ENCODE measurements around the gene MISP.
A peak's percentile ranks its signal among the peaks of the same experiment; 100 is the strongest.
"Not testable (repeated sequence)": the region's sequence is repeated elsewhere in the genome, so short reads cannot be mapped to it uniquely, and the experiment has no call there.

MISP gene

DNA sequence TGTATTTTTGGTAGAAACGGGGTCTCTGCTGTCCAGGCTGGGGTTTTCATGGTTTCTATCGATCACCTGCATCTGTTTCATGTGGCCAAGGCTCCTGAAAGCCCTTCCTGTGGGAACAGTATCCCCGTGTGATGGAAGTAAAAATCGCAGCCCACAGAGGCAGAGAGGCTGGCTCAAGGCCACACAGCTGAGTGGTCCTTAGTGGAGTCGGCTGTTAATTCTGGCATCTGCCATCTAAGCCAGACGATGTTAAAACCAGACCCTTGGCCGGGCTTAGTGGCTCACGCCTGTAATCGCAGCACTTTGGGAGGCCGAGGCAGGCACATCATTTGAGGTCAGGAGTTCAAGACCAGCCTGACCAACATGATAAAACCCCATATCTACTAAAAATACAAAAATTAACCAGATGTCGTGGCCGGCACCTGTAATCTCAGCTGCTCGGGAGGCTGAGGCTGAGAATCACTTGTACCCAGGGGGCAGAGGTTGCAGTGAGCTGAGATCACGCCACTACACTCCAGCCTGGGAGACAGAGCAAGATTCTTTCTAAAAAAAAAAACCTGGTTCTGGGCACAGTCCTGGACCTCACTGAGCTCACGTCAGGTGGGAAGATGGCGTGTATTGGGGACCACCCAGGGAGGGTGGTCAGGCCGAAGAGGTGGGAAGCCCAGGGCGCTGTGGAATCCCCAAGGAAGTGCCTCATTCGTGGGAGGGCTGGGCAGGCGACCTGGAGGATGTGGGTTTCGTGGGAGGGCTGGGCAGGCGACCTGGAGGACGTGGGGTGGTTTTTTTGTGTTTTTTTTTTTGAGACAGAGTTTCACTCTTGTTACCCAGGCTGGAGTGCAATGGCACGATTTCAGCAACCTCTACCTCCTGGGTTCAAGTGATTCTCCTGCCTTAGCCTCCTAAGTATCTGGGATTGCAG lies 18.5 kb upstream of the MISP start:
- no peak for TF ChIP-seq CTCF (IDR thresholded peaks at IDR 0.05; ENCODE audit: control insufficient read depth, extremely low read depth, insufficient read depth)
- DNase-seq (ENCODE audit: low read depth) = no peak
- no peak overlapping the region for H3K4me3 ChIP-seq (ENCODE audit: low read depth, low read length)

DNA sequence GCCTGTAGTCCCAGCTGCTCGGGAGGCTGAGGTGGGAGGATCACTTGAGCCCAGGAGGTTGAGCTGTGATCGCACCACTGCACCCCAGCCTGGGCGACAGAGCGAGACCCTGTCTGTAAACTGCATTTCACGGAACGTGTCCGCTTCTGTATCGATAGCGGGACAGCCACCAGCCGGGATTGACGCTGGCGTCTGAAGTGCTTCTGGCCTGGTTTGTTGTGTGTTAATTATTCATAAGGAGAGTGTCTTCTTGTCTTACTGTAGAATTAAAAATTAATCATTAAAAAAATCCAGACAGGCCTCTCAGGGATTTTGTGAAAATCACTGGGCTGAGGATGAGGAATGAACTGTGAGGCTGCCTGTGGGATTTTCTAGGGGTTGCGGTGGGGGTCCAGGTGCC lies 16.2 kb upstream of the MISP start:
- DNase-seq (ENCODE audit: low read depth) = no peak
- no peak overlapping the region for H3K4me3 ChIP-seq (ENCODE audit: low read depth, low read length)
- no peak for TF ChIP-seq CTCF (IDR thresholded peaks at IDR 0.05; ENCODE audit: control insufficient read depth, extremely low read depth, insufficient read depth)

DNA sequence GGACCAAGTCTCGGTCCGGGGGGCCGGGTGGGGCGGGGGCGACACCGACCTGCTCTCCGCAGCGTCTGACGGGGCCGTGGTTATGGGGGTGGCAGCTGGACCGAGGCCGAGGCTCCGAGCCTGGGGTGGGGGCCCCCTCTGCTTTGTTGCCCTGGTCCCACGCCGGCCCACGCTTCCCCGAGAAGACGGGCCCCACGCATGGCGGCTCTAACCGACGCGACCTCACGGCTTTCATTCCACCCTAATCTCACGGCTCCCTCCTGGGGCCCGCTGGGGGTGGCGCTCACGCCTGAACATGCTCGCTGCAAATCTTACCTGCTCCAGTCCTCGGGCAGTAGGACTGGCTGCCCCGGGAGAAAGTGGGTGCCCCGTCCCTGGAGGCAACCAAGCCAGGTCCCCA lies 14.8 kb upstream of the MISP start:
- H3K4me3 ChIP-seq (ENCODE audit: low read depth, low read length) = no peak overlapping the region

GRCh38 chr19:737591-738093 lies 13.3 kb upstream of the MISP start:
- DNase-seq (ENCODE audit: low read depth) = no peak
- no peak overlapping the region for H3K4me3 ChIP-seq (ENCODE audit: low read depth, low read length)
- peak; percentile 45 for TF ChIP-seq CTCF (IDR thresholded peaks at IDR 0.05; ENCODE audit: control insufficient read depth, extremely low read depth, insufficient read depth)

More for the DNA sequence above, 14.8 kb upstream of the MISP start:
- no peak for TF ChIP-seq CTCF (IDR thresholded peaks at IDR 0.05; ENCODE audit: control insufficient read depth, extremely low read depth, insufficient read depth)
- no peak for DNase-seq (ENCODE audit: low read depth)

- DNase-seq (ENCODE audit: low read depth) = no peak
- no peak overlapping the region for H3K4me3 ChIP-seq (ENCODE audit: low read depth, low read length)
- no peak for TF ChIP-seq CTCF (IDR thresholded peaks at IDR 0.05; ENCODE audit: control insufficient read depth, extremely low read depth, insufficient read depth)
These were observed 12.3 kb upstream of the MISP start for GRCh38 chr19:738509-739128.

- no peak for DNase-seq (ENCODE audit: low read depth)
- no peak overlapping the region for H3K4me3 ChIP-seq (ENCODE audit: low read depth, low read length)
- TF ChIP-seq CTCF (IDR thresholded peaks at IDR 0.05; ENCODE audit: control insufficient read depth, extremely low read depth, insufficient read depth) = no peak
These were observed 10.8 kb upstream of the MISP start for GRCh38 chr19:739998-740715.

GRCh38 chr19:740816-741505 lies 10.0 kb upstream of the MISP start:
- not testable (repeated sequence) for DNase-seq (ENCODE audit: low read depth); H3K4me3 ChIP-seq (ENCODE audit: low read depth, low read length)
